ENCODE results near the gene PTGES.

PTGES gene

GRCh38 chr9:129716091-129716490, 36.8 kb downstream of the PTGES start:
- DNase-seq: no peak

DNA sequence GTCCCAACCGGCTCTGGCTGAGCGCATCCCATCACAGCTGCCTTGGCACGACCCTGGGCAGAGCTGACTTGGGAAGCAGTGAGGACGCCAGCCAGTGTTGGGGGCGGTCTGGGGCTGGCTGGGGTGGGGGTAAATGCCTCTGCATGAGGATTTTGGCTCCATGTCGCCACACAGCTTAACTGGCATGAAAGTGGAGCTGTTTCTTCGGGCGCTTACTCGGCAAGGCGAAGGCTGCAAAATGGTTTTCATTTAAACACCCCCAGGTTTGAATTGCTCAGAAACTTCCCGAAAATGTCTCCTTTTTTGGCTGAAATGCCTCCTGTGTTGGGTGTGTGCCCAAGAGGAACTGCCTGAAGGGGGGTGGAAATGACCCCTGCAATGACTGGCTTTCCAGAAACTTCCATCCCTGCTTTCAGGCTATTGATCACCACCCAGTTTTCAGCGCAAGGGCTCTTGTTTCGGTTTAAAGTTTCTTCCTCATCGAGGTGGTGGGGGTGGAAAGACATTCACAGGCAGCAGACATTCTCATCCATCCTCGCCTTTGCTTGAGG, 38.3 kb downstream of the PTGES start:
- no peak for DNase-seq

DNA sequence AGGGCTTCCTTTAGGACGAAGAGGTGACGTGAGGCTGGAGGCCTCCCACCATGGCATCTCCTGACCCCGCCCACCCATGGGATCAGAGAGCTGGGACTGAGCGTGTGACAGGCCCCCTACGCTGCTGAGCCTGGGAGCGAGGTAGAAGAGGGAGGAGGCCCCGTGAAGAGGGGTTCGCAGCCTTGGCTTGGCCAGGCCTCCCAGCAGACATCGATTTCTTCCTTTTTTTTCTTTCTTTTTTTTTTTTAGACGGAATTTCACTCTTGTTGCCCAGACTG, 39.5 kb downstream of the PTGES start:
- DNase-seq: no peak

DNA sequence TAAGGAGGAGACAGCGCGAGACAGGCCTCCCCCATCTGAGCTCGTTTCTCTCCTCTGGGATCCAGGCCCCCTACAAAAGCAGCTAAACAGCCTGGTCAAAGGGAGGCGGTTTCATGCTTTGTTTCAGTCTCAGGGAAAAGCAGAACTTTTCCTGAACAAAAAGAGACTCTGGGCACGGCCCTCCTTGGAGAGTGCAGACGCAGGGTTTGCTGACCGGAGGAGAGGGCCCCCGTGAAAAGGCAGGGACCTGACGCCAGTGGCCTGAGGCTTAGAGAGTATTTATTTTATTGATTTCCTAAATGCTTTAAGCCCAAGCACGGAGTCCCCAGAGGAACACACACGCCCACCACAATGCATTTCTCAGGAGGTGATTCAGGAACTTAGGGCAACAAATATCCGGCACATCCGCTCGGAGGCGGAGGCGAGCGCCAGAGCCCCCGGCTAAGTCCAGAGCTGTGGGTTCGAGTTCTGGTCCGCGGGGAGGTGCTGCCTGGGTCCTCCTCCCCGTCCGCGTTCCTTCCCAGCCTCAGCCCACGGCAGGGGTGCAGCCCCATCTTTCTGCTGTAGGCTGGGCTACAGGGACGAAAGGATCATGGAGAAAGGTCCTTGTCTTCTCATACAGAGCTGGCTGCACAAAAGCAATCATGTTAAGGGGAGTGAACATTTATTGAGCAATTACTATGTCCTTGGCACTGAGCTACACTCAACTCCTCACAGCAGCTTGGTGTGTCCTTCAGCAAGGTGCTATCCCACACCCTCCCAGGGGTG, 40.0 kb downstream of the PTGES start:
- no peak for DNase-seq

DNA sequence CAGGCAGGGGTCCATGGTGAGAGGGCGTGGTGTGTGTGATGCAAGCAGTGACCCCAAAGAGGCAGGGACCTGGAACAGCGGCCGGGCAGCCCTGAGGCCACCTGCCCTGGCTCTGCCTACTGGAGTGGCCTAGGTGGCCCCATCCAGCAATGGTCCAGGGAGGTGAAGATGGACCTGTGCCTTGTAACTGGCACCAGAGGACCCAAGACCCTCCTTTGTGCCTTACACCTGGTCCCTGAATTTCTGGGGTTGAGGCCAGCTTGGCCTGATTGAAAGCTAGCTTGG, 42.7 kb downstream of the PTGES start:
- DNase-seq: no peak

- DNase-seq: no peak
Measured at GRCh38 chr9:129709438-129710168, 43.2 kb downstream of the PTGES start.

- DNase-seq: no peak
Measured at GRCh38 chr9:129708793-129709192, 44.0 kb downstream of the PTGES start.

DNA sequence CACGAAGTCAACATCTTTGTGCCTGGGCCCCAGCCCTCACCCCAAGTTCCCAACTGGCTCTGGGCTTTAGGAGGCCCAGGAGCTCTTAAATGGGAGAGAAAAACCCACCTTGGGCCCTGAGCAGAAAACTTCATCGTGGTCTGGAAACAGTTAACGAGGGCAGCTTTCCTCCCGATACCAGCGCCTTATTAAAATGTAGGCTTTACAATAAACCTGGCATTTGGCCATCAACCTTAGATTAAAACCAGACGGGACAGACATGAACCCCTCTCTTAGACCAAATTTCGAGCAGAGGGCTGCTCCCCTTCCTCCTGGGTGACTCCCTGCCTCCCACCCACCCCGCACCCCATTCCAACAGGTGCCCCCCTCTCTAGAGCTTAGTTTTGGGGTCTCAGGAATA, 48.0 kb downstream of the PTGES start:
- no peak for DNase-seq

DNA sequence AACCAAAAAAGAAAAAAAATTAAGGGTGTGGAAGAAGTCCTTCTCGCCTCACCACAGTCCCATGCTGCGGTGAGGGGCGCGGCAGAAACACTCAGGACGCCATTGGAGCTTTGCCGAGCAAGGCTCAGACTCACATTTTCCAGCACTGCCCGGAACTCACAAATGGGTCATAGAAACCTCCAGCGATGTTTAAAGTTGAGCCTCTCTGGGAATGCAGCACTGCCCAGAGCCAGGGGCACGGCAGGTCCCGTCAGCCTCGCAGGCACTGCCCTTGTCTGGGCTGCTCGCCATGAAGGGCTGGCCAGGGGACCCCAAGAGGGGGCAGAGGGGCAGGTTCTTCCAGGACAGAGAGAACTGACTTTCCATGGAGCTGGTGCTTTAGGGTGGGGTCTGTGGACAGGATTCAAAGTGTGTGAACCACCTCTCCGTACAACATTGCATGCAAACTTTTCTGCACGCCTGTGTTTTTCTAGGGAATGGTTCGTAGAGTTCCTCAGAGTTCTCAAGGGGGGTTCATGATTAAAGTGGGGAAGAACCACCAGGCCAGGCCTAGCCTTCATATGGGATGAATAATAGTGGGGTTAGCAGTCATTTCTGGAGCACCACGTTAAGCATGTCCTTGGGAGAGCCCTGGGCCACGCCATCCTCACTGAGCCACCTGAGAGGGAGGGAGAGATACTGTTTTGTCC, 49.0 kb downstream of the PTGES start:
- no peak for DNase-seq

DNA sequence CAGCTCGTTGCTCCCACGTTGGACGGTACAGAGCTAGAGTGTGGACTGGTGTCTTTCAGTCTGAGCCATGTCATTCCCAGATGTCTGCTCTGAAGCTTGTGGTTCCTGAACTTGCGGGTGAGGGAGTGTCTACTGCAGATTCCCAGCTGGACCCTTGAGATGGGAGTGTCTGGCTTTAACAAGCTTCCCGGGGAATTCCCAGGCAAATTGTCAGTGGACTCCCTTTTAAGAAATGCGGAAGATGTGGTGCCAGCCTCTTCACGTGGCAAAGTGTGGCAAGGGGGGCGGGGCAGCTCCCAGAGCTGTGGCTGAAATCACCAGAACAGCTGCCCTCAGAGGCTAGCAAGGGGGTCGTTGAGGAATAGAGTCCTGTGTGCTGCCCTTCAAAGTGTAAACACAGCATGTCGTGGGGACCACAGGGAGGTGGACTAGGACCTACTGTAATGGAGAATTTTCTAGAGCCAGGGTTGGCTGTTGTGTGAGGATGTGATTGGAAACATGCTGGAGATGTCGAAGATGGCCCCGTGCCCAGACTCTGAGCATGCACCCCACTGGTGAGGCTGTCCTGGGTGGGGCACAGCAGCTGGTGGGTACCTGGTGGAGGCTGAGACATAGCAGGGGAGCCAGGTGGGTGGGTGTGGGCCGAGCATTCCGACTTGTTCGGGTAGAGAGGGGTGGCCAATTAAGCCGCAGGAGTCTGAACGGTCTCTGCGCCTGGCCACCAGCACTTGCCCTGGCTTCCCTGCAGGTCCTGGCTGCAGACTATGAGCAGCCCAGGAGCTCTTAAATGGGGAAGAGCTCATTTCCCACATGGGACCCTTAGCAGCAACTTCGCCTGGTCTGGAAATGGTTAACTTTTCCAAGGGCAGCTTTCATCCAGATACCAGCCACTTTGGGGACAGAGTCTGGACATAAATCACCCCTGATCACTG, 50.0 kb downstream of the PTGES start:
- no peak for DNase-seq

DNA sequence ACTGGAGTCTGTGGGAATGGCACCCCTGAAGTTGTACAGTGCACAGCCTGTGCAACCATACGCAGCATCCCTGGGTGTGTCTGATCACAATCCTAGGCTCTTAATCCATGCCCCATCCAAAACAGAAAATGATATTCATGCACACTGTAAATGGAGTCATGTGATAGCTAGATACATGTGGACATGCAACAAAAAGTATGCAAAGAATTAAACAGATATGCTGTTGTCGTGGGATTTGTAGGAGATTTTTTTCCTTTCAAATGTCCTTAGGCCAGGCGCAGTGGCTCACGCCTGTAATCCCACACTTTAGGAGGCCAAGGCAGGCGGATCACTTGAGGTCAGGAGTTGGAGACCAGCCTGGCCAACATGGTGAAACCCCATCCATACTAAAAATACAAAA, 51.3 kb downstream of the PTGES start:
- no peak for DNase-seq

DNA sequence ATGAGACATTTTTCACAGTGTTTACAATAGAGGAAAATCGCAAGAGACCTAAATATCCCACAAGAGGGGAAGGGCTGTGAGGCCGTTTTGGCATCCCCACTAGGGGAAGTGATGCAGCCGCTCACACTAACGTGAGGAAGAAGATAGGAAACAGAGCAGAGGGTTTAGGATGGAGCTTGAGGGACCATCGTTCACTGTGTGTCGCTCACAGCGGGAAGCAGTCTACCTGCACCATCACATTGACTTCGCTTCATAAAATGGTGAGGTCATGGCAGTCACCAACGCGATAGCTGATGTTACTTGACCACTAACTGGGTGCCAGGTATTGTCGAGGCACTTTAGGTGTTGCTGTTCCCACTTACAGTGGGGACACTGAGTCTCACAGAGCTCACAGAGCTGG, 51.8 kb downstream of the PTGES start:
- DNase-seq: no peak

- no peak for DNase-seq
Measured at GRCh38 chr9:129698254-129698757, 54.5 kb downstream of the PTGES start.

DNA sequence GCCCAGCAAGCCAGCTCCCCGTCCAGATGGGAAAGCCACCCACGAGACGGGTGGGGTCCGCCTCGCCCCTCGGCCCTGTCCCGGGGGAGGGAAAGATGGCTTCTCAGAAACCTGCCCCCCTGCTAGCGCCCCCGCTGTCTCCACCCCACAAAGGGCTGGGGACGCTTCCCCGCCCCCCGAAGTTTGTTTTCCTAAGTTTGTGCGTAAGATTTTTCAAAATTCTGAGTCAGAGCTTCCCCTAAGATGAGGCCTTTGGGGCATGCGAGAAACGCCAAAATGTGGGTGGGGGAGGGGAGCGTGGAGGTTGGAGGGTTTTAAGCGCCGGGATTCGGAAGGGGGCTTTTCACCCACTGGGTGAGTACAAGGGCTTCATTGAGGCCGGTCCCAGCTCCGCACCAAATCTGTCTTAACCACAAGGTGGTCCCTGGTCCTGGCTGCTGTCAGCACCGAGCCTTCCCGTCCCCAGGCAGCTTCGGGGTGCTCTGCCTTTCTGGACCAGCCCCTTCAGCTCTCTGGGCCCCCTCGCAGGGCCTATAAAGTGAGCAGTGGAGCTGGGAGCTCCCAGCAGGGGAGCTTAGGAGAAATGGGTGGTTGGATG, 55.1 kb downstream of the PTGES start:
- DNase-seq: peak; percentile 52

GRCh38 chr9:129696944-129697655, 55.7 kb downstream of the PTGES start:
- DNase-seq: no peak

DNA sequence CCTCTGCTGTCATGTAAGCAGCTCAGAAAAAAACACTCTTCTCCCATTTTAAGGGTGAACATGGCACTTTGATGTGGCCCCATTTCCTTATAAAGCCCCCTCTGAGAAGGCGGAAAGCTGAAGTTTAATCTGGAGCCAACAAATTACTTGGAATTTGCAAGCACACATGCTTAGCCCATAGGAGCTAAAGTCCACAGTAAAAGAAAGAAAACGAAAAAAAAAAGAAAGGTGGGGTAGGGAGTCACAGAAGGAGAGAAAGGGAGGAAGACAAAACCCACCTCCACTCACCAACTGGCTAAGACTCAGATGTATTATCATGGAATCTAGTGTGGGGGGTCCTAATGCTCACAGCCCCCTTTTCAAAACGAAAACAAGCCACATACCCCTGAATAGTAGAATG, 57.0 kb downstream of the PTGES start:
- DNase-seq: no peak

- DNase-seq: no peak
Measured at GRCh38 chr9:129694243-129694646, 58.6 kb downstream of the PTGES start.

GRCh38 chr9:129693741-129694140, 59.1 kb downstream of the PTGES start:
- DNase-seq: no peak

DNA sequence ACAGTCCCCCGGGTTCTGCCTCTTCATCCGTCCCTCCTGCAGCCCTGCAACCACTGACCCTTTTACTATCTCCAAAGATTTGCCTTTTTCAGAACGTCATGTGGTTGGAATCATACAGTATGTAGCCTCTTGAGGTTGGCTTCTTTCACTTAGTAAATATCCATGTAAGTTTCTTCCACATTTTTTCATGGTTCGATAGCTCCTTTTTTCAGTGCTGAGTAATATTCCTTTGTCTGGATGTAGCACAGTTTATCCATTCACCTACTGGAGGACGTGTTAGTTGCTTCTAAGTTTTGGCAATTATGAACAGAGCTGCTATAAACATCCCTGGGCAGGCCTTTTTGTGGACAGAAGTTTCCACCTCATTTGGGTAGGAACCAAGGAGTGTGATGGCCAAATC, 60.3 kb downstream of the PTGES start:
- no peak for DNase-seq

All from stimulated activated CD4-positive, alpha-beta T cell treated with anti-CD3 and anti-CD28 coated beads, Interleukin-4, amount 100 ng/mL, for 24 hours (primary cell).